ENCODE measurements around the gene TNFAIP8L3.

- TF ChIP-seq CTCF (IDR thresholded peaks at IDR 0.05): no peak
- no peak for TF ChIP-seq POLR2AphosphoS5 (IDR thresholded peaks at IDR 0.05)
- TF ChIP-seq POLR2A (IDR thresholded peaks at IDR 0.05): no peak
Measured at GRCh38 chr15:51099185-51099584, 4.5 kb upstream of the TNFAIP8L3 start.
